ENCODE measurements around the gene THEMIS2.
"Not testable (repeated sequence)": the region's sequence is repeated elsewhere in the genome, so short reads cannot be mapped to it uniquely, and the experiment has no call there.

The THEMIS2 gene

GRCh38 chr1:27872059-27872801 is at the start of gene THEMIS2:
Gene THEMIS2, plus strand, starts transcription at chr1:27872544. Its CDS starts 28 bp downstream, at chr1:27872572.
- DNase-seq: peak; percentile 84

GRCh38 chr1:27823784-27824183 is 48.6 kb upstream of the THEMIS2 start:
- DNase-seq: no peak

- DNase-seq: no peak
Observed at GRCh38 chr1:27824411-27824810, 47.9 kb upstream of the THEMIS2 start.

- DNase-seq: not testable (repeated sequence)
Observed at GRCh38 chr1:27829339-27829960, 42.9 kb upstream of the THEMIS2 start.

GRCh38 chr1:27830621-27831440 is 41.5 kb upstream of the THEMIS2 start, which contains the start of gene PPP1R8:
Gene PPP1R8, plus strand, starts transcription at chr1:27830782. Its CDS starts 54 bp downstream, at chr1:27830836.
- DNase-seq: peak; percentile 92

- DNase-seq: no peak
Observed at GRCh38 chr1:27831568-27832410, 40.6 kb upstream of the THEMIS2 start.

GRCh38 chr1:27832762-27833161 is 39.6 kb upstream of the THEMIS2 start:
- DNase-seq: no peak

GRCh38 chr1:27833470-27833869 is 38.9 kb upstream of the THEMIS2 start:
- DNase-seq: no peak

- DNase-seq: no peak
Observed at GRCh38 chr1:27835046-27835445, 37.3 kb upstream of the THEMIS2 start.

GRCh38 chr1:27835501-27835900 is 36.8 kb upstream of the THEMIS2 start:
- no peak for DNase-seq

GRCh38 chr1:27849951-27850350 is 22.4 kb upstream of the THEMIS2 start:
- DNase-seq: no peak

- no peak for DNase-seq
Observed at GRCh38 chr1:27855085-27855484, 17.3 kb upstream of the THEMIS2 start.

- no peak for DNase-seq
Observed at GRCh38 chr1:27856561-27857343, 15.6 kb upstream of the THEMIS2 start.

- DNase-seq: not testable (repeated sequence)
Observed at GRCh38 chr1:27857552-27857951, 14.8 kb upstream of the THEMIS2 start.

- DNase-seq: peak; percentile 87
Observed at GRCh38 chr1:27858072-27858948, 14.0 kb upstream of the THEMIS2 start.

- no peak for DNase-seq
Observed at GRCh38 chr1:27858949-27859576, 13.3 kb upstream of the THEMIS2 start.

GRCh38 chr1:27861436-27861835 is 10.9 kb upstream of the THEMIS2 start:
- DNase-seq: no peak

GRCh38 chr1:27862004-27862403 is 10.3 kb upstream of the THEMIS2 start:
- no peak for DNase-seq

- no peak for DNase-seq
Observed at GRCh38 chr1:27862671-27863537, 9.4 kb upstream of the THEMIS2 start.
